ENCODE data around the gene NOTCH1.

GRCh38 chr9:136557036-136557435 lies 11.2 kb upstream of the NOTCH1 start:
- no peak for TF ChIP-seq POLR2A (IDR thresholded peaks at IDR 0.05; ENCODE audit: low read length)
- no peak for TF ChIP-seq ESRRA (IDR thresholded peaks at IDR 0.05; ENCODE audit: borderline replicate concordance, low read length)
- TF ChIP-seq, protein P1, sequence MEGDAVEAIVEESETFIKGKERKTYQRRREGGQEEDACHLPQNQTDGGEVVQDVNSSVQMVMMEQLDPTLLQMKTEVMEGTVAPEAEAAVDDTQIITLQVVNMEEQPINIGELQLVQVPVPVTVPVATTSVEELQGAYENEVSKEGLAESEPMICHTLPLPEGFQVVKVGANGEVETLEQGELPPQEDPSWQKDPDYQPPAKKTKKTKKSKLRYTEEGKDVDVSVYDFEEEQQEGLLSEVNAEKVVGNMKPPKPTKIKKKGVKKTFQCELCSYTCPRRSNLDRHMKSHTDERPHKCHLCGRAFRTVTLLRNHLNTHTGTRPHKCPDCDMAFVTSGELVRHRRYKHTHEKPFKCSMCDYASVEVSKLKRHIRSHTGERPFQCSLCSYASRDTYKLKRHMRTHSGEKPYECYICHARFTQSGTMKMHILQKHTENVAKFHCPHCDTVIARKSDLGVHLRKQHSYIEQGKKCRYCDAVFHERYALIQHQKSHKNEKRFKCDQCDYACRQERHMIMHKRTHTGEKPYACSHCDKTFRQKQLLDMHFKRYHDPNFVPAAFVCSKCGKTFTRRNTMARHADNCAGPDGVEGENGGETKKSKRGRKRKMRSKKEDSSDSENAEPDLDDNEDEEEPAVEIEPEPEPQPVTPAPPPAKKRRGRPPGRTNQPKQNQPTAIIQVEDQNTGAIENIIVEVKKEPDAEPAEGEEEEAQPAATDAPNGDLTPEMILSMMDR (IDR thresholded peaks at IDR 0.05) = no peak
- TF ChIP-seq RFX5 (IDR thresholded peaks at IDR 0.05) = no peak
- TF ChIP-seq MYC (IDR thresholded peaks at IDR 0.05; ENCODE audit: borderline replicate concordance, low read length) = no peak
- TF ChIP-seq EP300 (IDR thresholded peaks at IDR 0.05) = no peak
- TF ChIP-seq KDM1A (IDR thresholded peaks at IDR 0.05; ENCODE audit: low read depth) = no peak
- TF ChIP-seq, protein P2, sequence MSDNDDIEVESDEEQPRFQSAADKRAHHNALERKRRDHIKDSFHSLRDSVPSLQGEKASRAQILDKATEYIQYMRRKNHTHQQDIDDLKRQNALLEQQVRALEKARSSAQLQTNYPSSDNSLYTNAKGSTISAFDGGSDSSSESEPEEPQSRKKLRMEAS (IDR thresholded peaks at IDR 0.05) = no peak
- no peak for TF ChIP-seq BCL3 (IDR thresholded peaks at IDR 0.05)
